Neutrophil (primary cell): ENCODE measurements around the gene PTPN11.
"Not testable (repeated sequence)": the region's sequence is repeated elsewhere in the genome, so short reads cannot be mapped to it uniquely, and the experiment has no call there.

Experiments used
- H3K27ac ChIP-seq: fragments of 200-600 bp; sonication (generic); 2 replicates; pipeline ENCODE4 v1.5.1; 2016; ENCODE audit warnings: mild to moderate bottlenecking, moderate library complexity
- H3K27me3 ChIP-seq: fragments of 200-600 bp; sonication (generic); 2 replicates; pipeline ENCODE4 v1.6.0; 2016; ENCODE audit warnings: mild to moderate bottlenecking
- H3K36me3 ChIP-seq: fragments of 200-600 bp; sonication (generic); 2 replicates; pipeline ENCODE4 v1.5.1; 2017
- H3K4me1 ChIP-seq, 2 experiments: fragments of 200-600 bp in 1 of 2; sonication (generic) in 1 of 2; 1 replicate in 1 of 2; 2 replicates in 1 of 2; pipeline versions ENCODE4 v1.5.1 to v1.6.1; 2013 to 2016; ENCODE audit warnings: low read depth in 1 of 2, low read length in 1 of 2, mild to moderate bottlenecking in 1 of 2, moderate library complexity in 1 of 2; ENCODE audit not compliant: control insufficient read depth in 1 of 2, insufficient read depth in 1 of 2
- H3K4me3 ChIP-seq, 2 experiments: fragments of 200-600 bp in 1 of 2; sonication (generic) in 1 of 2; 1 replicate in 1 of 2; 2 replicates in 1 of 2; pipeline ENCODE4 v1.5.1; 2013 to 2016; ENCODE audit warnings: low read depth in 1 of 2, low read length in 1 of 2, mild to moderate bottlenecking in 1 of 2, moderate library complexity in 1 of 2
- H3K9me3 ChIP-seq: fragments of 200-600 bp; sonication (generic); 2 replicates; pipeline ENCODE4 v1.5.1; 2016
- TF ChIP-seq, protein P1 (sequence below): fragments of 200-600 bp; sonication (generic); IDR thresholded peaks from 2 replicates; pipeline ENCODE4 v1.5.1; 2016; ENCODE audit warnings: antibody characterized with exemption

The PTPN11 gene

DNA sequence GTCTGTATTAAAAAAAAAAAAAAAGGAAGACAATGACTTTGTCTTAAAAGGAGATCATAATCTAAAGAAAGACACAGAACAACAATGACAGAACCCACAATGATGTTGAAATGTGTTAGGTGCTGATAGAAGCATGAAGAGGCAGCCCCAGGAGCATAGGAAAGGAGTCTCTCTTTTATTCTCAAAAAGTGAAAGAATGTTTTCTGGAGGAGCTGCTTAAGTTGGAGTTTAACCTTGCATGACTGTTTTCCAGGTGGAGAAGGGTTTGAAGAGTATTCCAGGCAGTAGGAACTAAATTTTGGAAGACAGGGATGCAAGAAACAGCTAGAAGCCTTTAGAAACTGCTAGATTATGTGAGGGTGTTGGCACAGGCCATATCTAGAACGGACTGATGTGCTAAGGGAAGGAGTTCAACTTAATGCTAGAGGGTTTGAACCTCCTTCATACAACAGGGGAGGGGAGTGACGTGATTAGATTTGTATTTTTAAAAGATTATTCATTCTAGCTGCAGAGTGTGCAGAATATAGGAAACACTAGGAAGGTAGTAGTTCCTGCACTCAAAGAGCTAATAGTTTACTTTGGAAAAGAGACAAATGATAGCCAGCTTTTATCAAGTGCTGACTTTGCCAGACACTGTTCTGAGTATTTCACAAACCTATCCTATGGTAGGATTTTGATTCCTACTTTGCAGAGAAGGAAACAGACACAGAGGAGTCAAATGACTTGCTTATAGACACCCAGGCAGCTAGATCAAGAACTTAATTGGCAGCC is 4.7 kb upstream of the PTPN11 start:
- TF ChIP-seq, protein P1, sequence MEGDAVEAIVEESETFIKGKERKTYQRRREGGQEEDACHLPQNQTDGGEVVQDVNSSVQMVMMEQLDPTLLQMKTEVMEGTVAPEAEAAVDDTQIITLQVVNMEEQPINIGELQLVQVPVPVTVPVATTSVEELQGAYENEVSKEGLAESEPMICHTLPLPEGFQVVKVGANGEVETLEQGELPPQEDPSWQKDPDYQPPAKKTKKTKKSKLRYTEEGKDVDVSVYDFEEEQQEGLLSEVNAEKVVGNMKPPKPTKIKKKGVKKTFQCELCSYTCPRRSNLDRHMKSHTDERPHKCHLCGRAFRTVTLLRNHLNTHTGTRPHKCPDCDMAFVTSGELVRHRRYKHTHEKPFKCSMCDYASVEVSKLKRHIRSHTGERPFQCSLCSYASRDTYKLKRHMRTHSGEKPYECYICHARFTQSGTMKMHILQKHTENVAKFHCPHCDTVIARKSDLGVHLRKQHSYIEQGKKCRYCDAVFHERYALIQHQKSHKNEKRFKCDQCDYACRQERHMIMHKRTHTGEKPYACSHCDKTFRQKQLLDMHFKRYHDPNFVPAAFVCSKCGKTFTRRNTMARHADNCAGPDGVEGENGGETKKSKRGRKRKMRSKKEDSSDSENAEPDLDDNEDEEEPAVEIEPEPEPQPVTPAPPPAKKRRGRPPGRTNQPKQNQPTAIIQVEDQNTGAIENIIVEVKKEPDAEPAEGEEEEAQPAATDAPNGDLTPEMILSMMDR = no peak
- H3K27me3 ChIP-seq = no peaks in the 10 kb centered on the region
- peaks cover 7 to 8% of the 10 kb centered on the region in 2 experiments for H3K4me1 ChIP-seq
- no peaks in the 10 kb centered on the region for H3K9me3 ChIP-seq
- H3K4me3 ChIP-seq = no peak overlapping the region
- no peaks in the 10 kb centered on the region for H3K36me3 ChIP-seq
- H3K27ac ChIP-seq = no peak overlapping the region

DNA sequence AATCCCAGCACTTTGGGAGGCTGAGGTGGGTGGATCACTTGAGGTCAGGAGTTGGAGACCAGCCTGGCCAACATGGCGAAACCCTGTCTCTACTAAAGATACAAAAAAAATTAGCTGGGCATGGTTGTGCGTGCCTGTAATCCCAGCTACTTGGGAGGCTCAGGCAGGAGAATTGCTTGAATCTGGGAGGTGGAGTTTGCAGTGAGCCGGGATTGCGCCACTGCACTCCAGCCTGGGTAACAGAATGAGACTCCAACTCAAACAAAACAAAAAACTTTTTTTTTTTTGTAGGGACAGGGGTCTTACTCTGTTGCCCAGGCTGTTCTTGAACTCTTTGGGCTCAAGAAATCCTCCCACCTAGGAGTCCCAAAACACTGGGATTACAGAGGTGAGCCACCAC is 3.3 kb upstream of the PTPN11 start:
- not testable (repeated sequence) for H3K9me3 ChIP-seq, H3K27me3 ChIP-seq, H3K36me3 ChIP-seq, H3K4me3 ChIP-seq, H3K27ac ChIP-seq
- peaks cover 14 to 16% of the 10 kb centered on the region in 2 experiments for H3K4me1 ChIP-seq

DNA sequence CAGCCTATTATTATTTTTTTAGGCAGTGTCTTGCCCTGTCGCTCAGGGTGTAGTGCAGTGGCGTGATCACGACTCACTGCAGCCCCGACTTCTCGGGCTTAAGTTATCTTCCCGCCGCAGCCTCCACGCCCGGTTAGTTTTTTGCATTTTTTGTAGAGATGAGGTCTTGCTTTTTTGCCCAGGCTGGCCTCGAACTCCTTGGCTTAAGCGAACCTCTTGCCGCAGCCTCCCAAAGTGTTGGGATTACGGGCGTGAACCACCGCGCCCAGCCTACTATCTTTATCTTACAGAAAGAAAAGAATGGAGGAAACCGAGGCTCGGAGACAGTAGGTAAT is 507 bp upstream of the PTPN11 start:
- no peaks in the 10 kb centered on the region for H3K9me3 ChIP-seq
- H3K27ac ChIP-seq = peak overlapping the region; percentile 92
- peak overlapping the region; percentile 86 to 97 for H3K4me3 ChIP-seq
- H3K4me1 ChIP-seq = peaks cover 14 to 16% of the 10 kb centered on the region in 2 experiments
- H3K27me3 ChIP-seq = no peaks in the 10 kb centered on the region
- TF ChIP-seq, protein P1 = no peak
- no peaks in the 10 kb centered on the region for H3K36me3 ChIP-seq

DNA sequence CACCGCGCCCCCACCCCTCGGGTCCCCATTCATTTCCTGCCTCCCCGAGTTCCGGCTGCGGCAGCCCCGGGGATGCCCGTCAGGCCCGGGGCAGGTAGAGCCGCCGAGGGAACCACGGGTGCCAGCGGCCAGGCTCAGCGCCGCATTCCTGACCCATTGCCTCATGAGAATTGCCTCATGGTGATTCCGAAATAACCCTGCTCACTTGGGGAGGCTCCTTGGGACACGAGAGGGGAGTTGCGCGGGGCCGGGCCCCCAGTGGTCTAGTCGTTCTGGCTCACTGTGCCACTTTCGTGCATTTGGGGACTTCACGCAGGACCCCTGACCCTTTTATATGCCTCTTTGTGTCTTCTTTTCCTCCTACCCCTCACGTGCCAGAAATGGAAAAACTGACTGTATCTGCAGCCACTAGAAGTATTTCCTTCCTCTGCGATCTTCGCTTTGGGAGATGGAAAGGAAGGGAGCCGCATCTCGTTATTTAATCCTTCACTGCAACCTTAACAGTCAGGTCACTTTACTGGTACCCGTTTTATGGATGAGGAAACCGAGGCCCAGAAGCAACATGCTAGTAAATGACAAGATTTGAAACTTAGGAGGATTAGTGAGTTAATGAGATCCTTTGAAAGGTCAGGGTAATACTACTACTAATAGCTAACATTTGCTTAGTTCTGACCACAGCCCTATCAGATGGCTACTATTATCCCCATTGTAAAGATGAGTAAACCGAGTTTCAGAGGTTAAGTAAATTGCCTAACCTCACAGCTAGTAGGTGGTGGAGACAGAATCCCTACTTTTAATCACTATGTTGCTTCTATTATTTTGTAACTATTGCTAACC is 768 bp downstream of the PTPN11 start:
- peak overlapping the region; percentile 92 for H3K27ac ChIP-seq
- no peaks in the 10 kb centered on the region for H3K36me3 ChIP-seq
- no peaks in the 10 kb centered on the region for H3K27me3 ChIP-seq
- H3K4me1 ChIP-seq = peaks cover 14 to 16% of the 10 kb centered on the region in 2 experiments
- TF ChIP-seq, protein P1 = no peak
- H3K4me3 ChIP-seq = peak overlapping the region; percentile 86 to 97
- H3K9me3 ChIP-seq = no peaks in the 10 kb centered on the region

DNA sequence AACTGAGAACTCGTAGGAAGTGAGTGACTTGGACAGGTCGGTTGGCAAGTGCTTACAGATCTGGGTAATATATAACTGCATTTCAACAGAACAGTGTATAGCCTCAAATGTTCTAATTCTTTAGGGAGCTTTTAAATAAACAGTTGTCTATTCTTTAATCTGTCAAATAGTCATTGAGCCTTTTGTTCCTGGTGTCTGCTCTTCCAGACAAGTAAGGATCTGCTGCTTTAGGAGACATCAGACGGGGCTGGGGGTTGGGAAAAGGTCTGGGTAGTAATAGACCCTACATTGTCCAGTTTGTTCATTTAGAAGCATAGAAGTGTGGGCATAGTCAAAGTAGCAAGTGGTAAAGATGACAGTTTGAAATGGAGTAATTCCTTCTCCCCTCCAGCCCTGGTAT is 2.0 kb downstream of the PTPN11 start:
- no peaks in the 10 kb centered on the region for H3K27me3 ChIP-seq
- H3K36me3 ChIP-seq = no peaks in the 10 kb centered on the region
- H3K27ac ChIP-seq = no peak overlapping the region
- TF ChIP-seq, protein P1 = no peak
- H3K4me3 ChIP-seq = no peak overlapping the region
- H3K4me1 ChIP-seq = peaks cover 14 to 16% of the 10 kb centered on the region in 2 experiments
- no peaks in the 10 kb centered on the region for H3K9me3 ChIP-seq

DNA sequence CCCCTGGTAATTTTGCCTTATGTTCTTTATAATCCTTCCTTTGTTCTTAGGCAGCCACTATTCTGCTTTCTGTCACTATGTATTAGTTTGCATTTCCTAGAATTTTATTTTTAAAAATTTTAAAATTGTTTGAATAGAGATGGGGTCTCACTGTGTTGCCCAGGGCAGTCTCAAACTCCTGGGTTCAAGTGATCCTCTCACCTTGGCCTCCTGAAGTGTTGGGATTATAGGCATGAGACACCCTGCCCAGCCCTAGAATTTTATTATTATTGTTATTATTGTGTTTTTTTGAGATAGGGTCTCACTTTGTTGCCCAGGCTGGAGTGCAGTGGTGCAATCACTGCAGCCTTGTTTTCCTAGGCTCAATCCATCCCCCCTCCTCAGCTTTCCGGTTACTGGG is 2.6 kb downstream of the PTPN11 start:
- no peaks in the 10 kb centered on the region for H3K36me3 ChIP-seq
- no peaks in the 10 kb centered on the region for H3K27me3 ChIP-seq
- no peaks in the 10 kb centered on the region for H3K9me3 ChIP-seq
- TF ChIP-seq, protein P1 = no peak
- H3K4me1 ChIP-seq = peaks cover 14 to 16% of the 10 kb centered on the region in 2 experiments
- no peak overlapping the region for H3K4me3 ChIP-seq
- no peak overlapping the region for H3K27ac ChIP-seq
